H1 (cell line): ENCODE results near the gene AP5Z1. TPM values are rescaled to one million over a fixed set of nuclear protein-coding genes. Genes with fewer than 3 reads are reported as not detected.

Experiments used
- CTCF ChIA-PET: fragments of 300-600 bp; sonication (Branson Sonifier 250); formaldehyde crosslinking; loops from one replicate; lab custom pipeline; 2021; ENCODE audit not compliant: partially characterized antibody; lab: Charles Lee
- POLR2A ChIA-PET: fragments of 300-600 bp; sonication (Branson Sonifier 250); formaldehyde crosslinking; loops from one replicate; lab custom pipeline; 2021; ENCODE audit warnings: inconsistent platforms; ENCODE audit not compliant: partially characterized antibody; lab: Charles Lee
- DNase-seq, 2 experiments: peaks; one replicate each; pipeline versions ENCODE4 v3.0.0 to v3.0.0-alpha.2; 2010 to 2022; ENCODE audit warnings: low spot score in 2 of 2, low read depth in 1 of 2, mixed read lengths in 1 of 2
- FAIRE-seq: peaks from 2 replicates; lab custom pipeline; 2011; peaks lifted over from hg19 to GRCh38; lab: Jason Lieb, UNC
- H2AFZ ChIP-seq: 2 replicates; pipeline ENCODE4 v1.8.1; 2012; ENCODE audit warnings: low read length, inconsistent platforms
- H2AK5ac ChIP-seq: 2 replicates; pipeline ENCODE4 v1.6.1; 2013; ENCODE audit warnings: low read depth, low read length
- H2BK120ac ChIP-seq: replicated peaks from 2 replicates; pipeline ENCODE3; 2013; ENCODE audit warnings: low read depth, low read length, inconsistent platforms
- H2BK12ac ChIP-seq: 2 replicates; pipeline ENCODE4 v1.6.1; 2013; ENCODE audit warnings: low read depth, low read length
- H2BK15ac ChIP-seq: 2 replicates; pipeline ENCODE4 v1.6.1; 2013; ENCODE audit warnings: low read length
- H2BK20ac ChIP-seq: 2 replicates; pipeline ENCODE4 v1.6.1; 2013; ENCODE audit warnings: low read length
- H2BK5ac ChIP-seq: 2 replicates; pipeline ENCODE4 v1.6.1; 2013; ENCODE audit warnings: low read depth, low read length
- H3K14ac ChIP-seq: 2 replicates; pipeline ENCODE4 v1.6.1; 2013; ENCODE audit warnings: inconsistent platforms; ENCODE audit not compliant: insufficient read length
- H3K18ac ChIP-seq: 2 replicates; pipeline ENCODE4 v1.6.1; 2013; ENCODE audit warnings: low read length; ENCODE audit errors: extremely low read depth
- H3K23ac ChIP-seq: 2 replicates; pipeline ENCODE4 v1.6.1; 2013; ENCODE audit warnings: inconsistent platforms; ENCODE audit not compliant: insufficient read length
- H3K23me2 ChIP-seq: 2 replicates; pipeline ENCODE4 v1.6.1; 2013; ENCODE audit warnings: low read depth, low read length
- H3K27ac ChIP-seq: 2 replicates; pipeline ENCODE4 v1.6.1; 2011; ENCODE audit warnings: low read depth, low read length, inconsistent platforms
- H3K27me3 ChIP-seq, 4 experiments: replicated peaks in 1 of 4; 1 replicate in 1 of 4; 2 replicates in 3 of 4; pipeline versions ENCODE4 v1.6.1 to v1.8.1; 2011 to 2013; ENCODE audit warnings: low read length in 3 of 4, mild to moderate bottlenecking in 3 of 4, inconsistent platforms in 2 of 4, mixed read lengths in 2 of 4, moderate library complexity in 1 of 4; ENCODE audit not compliant: control insufficient read depth in 3 of 4, insufficient read depth in 3 of 4; ENCODE audit errors: extremely low read depth in 1 of 4
- H3K36me3 ChIP-seq, 4 experiments: 2 replicates each; pipeline versions ENCODE4 v1.6.1 to v1.8.1; 2011 to 2013; ENCODE audit warnings: mild to moderate bottlenecking in 4 of 4, low read length in 3 of 4, moderate library complexity in 2 of 4, control low read depth in 1 of 4, inconsistent platforms in 1 of 4; ENCODE audit not compliant: insufficient read depth in 4 of 4, control insufficient read depth in 2 of 4
- H3K4ac ChIP-seq: replicated peaks from 2 replicates; pipeline ENCODE3; 2013; ENCODE audit warnings: low read length, low read depth, mixed read lengths, inconsistent platforms; ENCODE audit not compliant: insufficient read length
- H3K4me1 ChIP-seq, 4 experiments: replicated peaks in 1 of 4; 1 replicate in 1 of 4; 2 replicates in 3 of 4; pipeline versions ENCODE4 v1.6.1 to v1.8.1; 2011 to 2013; ENCODE audit warnings: low read length in 3 of 4, inconsistent platforms in 2 of 4, mixed read lengths in 1 of 4; ENCODE audit not compliant: insufficient read depth in 4 of 4, control insufficient read depth in 3 of 4
- H3K4me2 ChIP-seq, 2 experiments: 2 replicates each; pipeline versions ENCODE4 v1.6.1 to v1.8.1; 2011 to 2013; ENCODE audit warnings: low read depth in 2 of 2, low read length in 2 of 2, control low read depth in 1 of 2, inconsistent platforms in 1 of 2, mild to moderate bottlenecking in 1 of 2; ENCODE audit not compliant: insufficient read depth in 1 of 2
- H3K4me3 ChIP-seq, 4 experiments: fragments of 200-600, 300-600 bp in 1 of 4; sonication (generic), shearing (Covaris generic), sonication (Bioruptor Twin) in 1 of 4; 2 replicates each; pipeline versions ENCODE4 v1.5.1 to v1.8.1; 2011 to 2016; ENCODE audit warnings: low read length in 4 of 4, low read depth in 3 of 4, control low read depth in 2 of 4, inconsistent platforms in 2 of 4, mild to moderate bottlenecking in 2 of 4, mixed read lengths in 1 of 4, moderate library complexity in 1 of 4; ENCODE audit not compliant: insufficient read depth in 2 of 4; ENCODE audit errors: extremely low read depth in 1 of 4
- H3K56ac ChIP-seq: replicated peaks from 2 replicates; pipeline ENCODE3; 2013; ENCODE audit warnings: low read depth, mild to moderate bottlenecking, mixed read lengths, low read length, inconsistent platforms; ENCODE audit not compliant: insufficient read length
- H3K79me1 ChIP-seq: 2 replicates; pipeline ENCODE4 v1.6.1; 2013; ENCODE audit warnings: low read depth, low read length, control low read depth
- H3K79me2 ChIP-seq, 2 experiments: 2 replicates each; pipeline versions ENCODE4 v1.6.1 to v1.8.1; 2012 to 2013; ENCODE audit warnings: low read length in 2 of 2, mild to moderate bottlenecking in 2 of 2, inconsistent platforms in 1 of 2; ENCODE audit not compliant: insufficient read depth in 2 of 2, control insufficient read depth in 1 of 2
- H3K9ac ChIP-seq, 4 experiments: replicated peaks in 1 of 4; 1 replicate in 1 of 4; 2 replicates in 3 of 4; pipeline versions ENCODE4 v1.6.1 to v1.8.1; 2011 to 2013; ENCODE audit warnings: low read depth in 3 of 4, low read length in 3 of 4, control low read depth in 2 of 4, mild to moderate bottlenecking in 2 of 4, moderate library complexity in 2 of 4, inconsistent platforms in 1 of 4; ENCODE audit errors: extremely low read depth in 1 of 4
- H3K9me3 ChIP-seq, 2 experiments: 2 replicates each; pipeline versions ENCODE4 v1.6.1 to v1.8.1; 2012 to 2013; ENCODE audit warnings: mild to moderate bottlenecking in 2 of 2, moderate library complexity in 2 of 2, control low read depth in 1 of 2, inconsistent platforms in 1 of 2, low read depth in 1 of 2, low read length in 1 of 2, mixed read lengths in 1 of 2; ENCODE audit not compliant: insufficient read depth in 2 of 2
- H4K20me1 ChIP-seq, 2 experiments: replicated peaks in 1 of 2; 2 replicates each; pipeline versions ENCODE3 to v1.8.1; 2011 to 2013; ENCODE audit warnings: inconsistent platforms in 2 of 2, low read length in 2 of 2, mild to moderate bottlenecking in 1 of 2; ENCODE audit not compliant: insufficient read depth in 2 of 2, control insufficient read depth in 1 of 2
- H4K5ac ChIP-seq: 2 replicates; pipeline ENCODE4 v1.6.1; 2013; ENCODE audit warnings: low read length, low read depth, mixed read lengths, inconsistent platforms; ENCODE audit not compliant: insufficient read length
- H4K8ac ChIP-seq: 2 replicates; pipeline ENCODE4 v1.8.0; 2013; ENCODE audit warnings: mild to moderate bottlenecking, moderate library complexity, low read length, inconsistent platforms; ENCODE audit not compliant: insufficient read depth; ENCODE audit errors: extremely low read depth
- H4K91ac ChIP-seq: replicated peaks from 2 replicates; pipeline ENCODE3; 2013; ENCODE audit warnings: low read length, mixed read lengths, inconsistent platforms; ENCODE audit not compliant: insufficient read length
- KDM4A ChIP-seq: IDR thresholded peaks from one replicate; pipeline ENCODE4 v1.7.1; 2012; ENCODE audit warnings: low read depth, mild to moderate bottlenecking, moderate library complexity, low read length, inconsistent platforms; ENCODE audit not compliant: severe bottlenecking
- WGBS, 2 experiments: shearing (Covaris generic) in 1 of 2; methylation state at CpG; one replicate each; pipeline versions ENCODE4 v1.1.6 to v1.1.7; 2013 to 2015; ENCODE audit warnings: low lambda C conversion rate in 2 of 2, mixed read lengths in 2 of 2, inconsistent platforms in 1 of 2, low coverage in 1 of 2, missing lambda C conversion rate in 1 of 2; ENCODE audit not compliant: insufficient replicate concordance in 2 of 2, insufficient coverage in 1 of 2, insufficient read length in 1 of 2; ENCODE audit errors: extremely low coverage in 1 of 2, missing lambda C conversion rate in 1 of 2; 5-methylcytosine and 5-hydroxymethylcytosine counted together
- polyA plus RNA-seq, 7 experiments: library from polyadenylated mRNA; depleted of rRNA in 3 of 7; stranded (reverse) in 5 of 7; unstranded in 2 of 7; fragments of >200 nt in 5 of 7; fragments of 200-250 nt in 2 of 7; gene quantifications; 1 replicate in 5 of 7; 2 replicates in 1 of 7; 4 replicates in 1 of 7; pipeline versions ENCODE4 v1.2.1 to v1.2.3, GENCODE V29; 2011 to 2013; ENCODE audit warnings: missing spikeins in 2 of 7, mixed read lengths in 2 of 7
- total RNA-seq: library from RNA; stranded (reverse); fragmentation: NEBNext Ultra II Directional; extraction: Animal tissue kit (Norgen Biotek cat#: 25700); gene quantifications from 2 replicates; pipeline ENCODE4 v1.2.1, GENCODE V29; 2021

The AP5Z1 gene
- total and polyA plus RNA-seq, 2 of the 8 experiments (the other 6 are each of a cell fraction or from before 2014, with no cell fraction given), result 24.0 to 24.7 TPM

GRCh38 chr7:4833691-4834600 is 58.5 kb downstream of the AP5Z1 start:
- no peaks in the 10 kb centered on the region for H3K79me1 ChIP-seq
- H4K91ac ChIP-seq, result no peak overlapping the region
- no peak for DNase-seq
- WGBS, 2 experiments, result 70% methylated on average over 31 of the region's 36 CpGs; no CpG with 5 or more reads in 1 of the 2 experiments
- H2BK12ac ChIP-seq, result no peak overlapping the region
- no peak overlapping the region for H3K9ac ChIP-seq
- peaks cover 0 to 4% (median 0%) of the 10 kb centered on the region in 4 experiments; a peak in 1 of 7 replicates for H3K4me1 ChIP-seq
- H3K14ac ChIP-seq, result no peak overlapping the region
- H2BK120ac ChIP-seq, result no peak overlapping the region
- TF ChIP-seq KDM4A, result no peak
- TF ChIP-seq, all 59 proteins: peak for 0
- Histone ChIP-seq H3K4me3 (no peak overlapping the region), H4K20me1 (peaks cover 0 to 6% of the 10 kb centered on the region in 2 experiments), H3K27ac (no peak overlapping the region), H3K9me3 (no peaks in the 10 kb centered on the region), H2AFZ (no peak overlapping the region), H3K27me3 (no peaks in the 10 kb centered on the region), H3K23ac (no peak overlapping the region), H3K79me2 (no peaks in the 10 kb centered on the region), H3K4ac (no peak overlapping the region), H3K23me2 (peaks cover 2% of the 10 kb centered on the region; the same call in 1 of the 2 replicates), H2BK15ac (no peak overlapping the region), H3K56ac (no peak overlapping the region), H3K36me3 (no peaks in the 10 kb centered on the region), H3K18ac (no peak overlapping the region), H4K5ac (no peak overlapping the region), H4K8ac (peak overlapping the region; percentile 46; the same call in 1 of the 2 replicates), H2BK5ac (no peak overlapping the region), H2BK20ac (no peak overlapping the region), H2AK5ac (no peak overlapping the region), H3K4me2 (no peak overlapping the region)
- ChIA-PET CTCF (interaction anchor here (0.6 to 1.7 kb wide), 6 partner anchors 10 to 817 kb away, joined by 3 to 9 read pairs (median 4); partner anchors contain the start of gene RADIL), POLR2A (interaction anchor here (0.5 to 0.9 kb wide), 2 partner anchors 17 to 57 kb away, joined by 3 to 5 read pairs; no protein-coding TSS in a partner anchor)
- FAIRE-seq, result no peak
